ELF-1 (cell line): ENCODE measurements around the gene GGCX.

Experiments used
- DNase-seq: peaks from one replicate; pipeline ENCODE4 v3.0.0-alpha.2; 2016; ENCODE audit warnings: low read depth, low spot score

Gene GGCX

GRCh38 chr2:85516653-85517389 lies 44.5 kb downstream of the GGCX start:
- no peak for DNase-seq

DNA sequence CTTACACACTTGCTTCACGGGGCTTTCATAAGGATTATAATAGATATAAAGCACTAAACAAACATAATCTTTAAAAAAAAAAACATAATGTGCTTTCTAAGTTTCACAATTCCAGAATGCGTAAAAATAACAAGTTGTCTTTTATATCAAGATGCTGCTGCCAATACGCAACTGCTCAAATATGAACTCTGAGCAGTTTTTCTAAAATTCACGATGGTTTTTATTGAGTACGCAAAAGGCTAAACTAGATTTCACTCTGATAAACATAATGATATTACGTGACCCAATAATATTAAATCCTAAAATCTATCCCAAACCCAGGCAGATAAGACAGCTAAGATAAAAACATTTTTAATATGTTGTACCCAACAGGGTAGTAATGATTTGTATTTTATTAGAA lies 47.0 kb downstream of the GGCX start:
- DNase-seq, result no peak

- no peak for DNase-seq
Observed at GRCh38 chr2:85511008-85511811, 50.1 kb downstream of the GGCX start.

DNA sequence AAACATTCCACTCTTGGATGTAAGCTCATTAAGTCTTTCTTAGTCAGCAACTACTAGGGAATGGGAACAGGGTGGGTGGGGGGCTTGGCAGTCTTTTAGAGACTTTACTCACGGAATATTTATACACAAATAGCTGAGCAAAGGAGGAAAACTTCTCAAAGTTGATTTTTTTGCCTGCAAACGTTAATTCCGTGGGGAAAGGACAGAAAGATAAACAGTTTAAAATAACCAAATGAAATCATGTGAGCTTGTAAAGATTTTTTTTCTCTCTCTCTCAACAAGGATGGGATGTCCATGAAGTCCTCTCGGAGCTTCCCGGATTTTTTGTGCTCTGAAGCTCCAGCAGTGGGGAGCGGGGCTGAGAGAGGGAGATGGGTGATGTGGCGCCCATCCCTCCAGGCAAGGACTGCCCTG lies 54.5 kb downstream of the GGCX start:
- no peak for DNase-seq

GRCh38 chr2:85505551-85506238 lies 55.6 kb downstream of the GGCX start:
- no peak for DNase-seq

- DNase-seq, result no peak
Observed at GRCh38 chr2:85504778-85505261, 56.5 kb downstream of the GGCX start.

DNA sequence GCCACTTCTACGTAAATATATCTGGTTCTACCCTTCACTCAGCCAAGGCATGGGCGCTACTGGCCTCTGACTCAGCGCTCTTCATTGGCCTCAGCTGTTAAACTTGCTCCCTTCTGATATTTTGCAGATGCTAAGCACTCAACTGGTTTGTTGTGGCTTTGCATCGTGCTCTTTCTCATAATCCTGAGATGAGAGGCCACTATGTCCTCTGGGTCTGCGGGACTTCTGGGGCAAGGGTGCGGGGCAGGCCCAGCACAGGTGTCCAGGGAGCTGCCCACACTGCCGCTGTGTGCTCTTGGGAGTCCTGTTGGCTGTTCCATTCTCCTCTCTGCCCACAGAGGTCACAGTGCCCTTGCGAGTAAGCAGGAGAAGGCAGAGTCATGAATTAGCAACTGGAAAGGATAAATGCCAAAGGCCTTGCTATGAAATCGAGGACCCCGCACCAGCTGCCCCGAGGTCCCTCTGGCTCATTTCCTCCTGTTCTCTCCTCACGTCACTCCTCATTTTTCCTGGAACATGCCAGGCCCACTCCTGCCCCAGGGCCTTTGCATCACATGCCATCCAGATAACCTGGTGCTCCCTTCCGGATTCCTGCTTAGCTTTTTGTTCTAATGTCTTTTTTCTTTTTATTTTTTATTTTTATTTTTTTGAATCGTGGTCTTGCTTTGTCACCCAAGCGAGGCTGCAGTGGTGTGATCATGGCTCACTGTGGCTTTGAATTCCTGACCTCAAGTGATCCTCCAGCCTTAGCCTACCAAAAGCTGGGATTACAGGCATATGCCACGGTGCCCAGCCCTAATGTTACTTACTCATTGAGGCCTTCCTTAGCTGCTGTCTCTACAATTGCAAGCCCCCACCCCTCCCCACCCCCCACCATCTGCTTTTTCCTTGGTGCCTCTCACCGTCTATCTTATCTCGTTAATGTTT lies 57.2 kb downstream of the GGCX start:
- no peak for DNase-seq

- no peak for DNase-seq
Observed at GRCh38 chr2:85503168-85503850, 58.0 kb downstream of the GGCX start.

- DNase-seq, result no peak
Observed at GRCh38 chr2:85502720-85503119, 58.6 kb downstream of the GGCX start.

DNA sequence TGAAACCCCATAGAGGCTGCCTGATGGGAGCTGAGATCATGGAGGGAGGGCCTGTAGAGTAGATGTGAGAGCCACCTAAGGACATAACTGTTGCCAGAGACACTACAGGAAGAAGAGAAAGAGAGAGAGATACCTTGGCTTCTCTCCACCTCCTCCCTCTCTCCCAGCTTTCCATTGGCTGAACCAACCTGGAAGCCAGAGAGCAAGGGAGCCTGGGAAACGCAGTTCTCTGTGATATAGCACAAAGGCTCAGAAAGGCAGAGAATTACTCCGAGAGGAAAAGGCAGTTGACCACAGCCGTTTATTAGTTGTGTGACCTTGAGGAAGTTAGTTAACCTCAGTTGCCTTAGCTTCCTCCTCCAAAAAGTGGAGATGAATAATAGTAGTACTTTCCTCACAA lies 60.0 kb downstream of the GGCX start:
- DNase-seq, result no peak

DNA sequence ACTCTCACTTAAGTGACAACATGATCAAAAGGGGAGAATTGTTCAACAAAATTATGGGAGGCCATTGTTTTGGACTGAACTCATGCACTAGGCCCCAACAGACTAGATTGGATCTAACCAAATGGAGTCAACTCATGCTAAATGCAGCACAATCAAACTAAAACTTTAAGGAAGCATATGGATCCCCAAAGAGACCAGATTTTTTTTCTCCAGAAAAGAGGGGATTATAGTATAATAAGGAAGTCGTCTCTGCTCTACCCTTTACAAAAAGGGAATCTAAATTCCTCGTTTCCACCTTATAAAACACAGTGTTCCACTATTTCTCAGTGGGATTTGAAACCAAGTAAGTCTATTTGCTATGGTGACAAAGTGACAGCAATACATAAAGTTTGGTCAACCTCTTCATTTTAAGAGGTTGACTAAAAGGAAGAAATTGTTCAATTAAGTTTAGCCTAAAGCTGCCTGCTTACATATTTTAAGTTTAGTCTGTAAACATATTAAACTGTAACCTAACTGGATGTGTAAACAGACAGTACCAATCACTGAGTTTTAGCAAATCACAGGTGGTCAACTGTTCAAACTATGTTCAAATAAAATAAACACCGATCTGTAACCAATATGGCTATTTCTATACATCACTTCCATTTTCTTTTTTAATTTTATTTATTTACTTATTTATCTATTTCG lies 63.2 kb downstream of the GGCX start:
- no peak for DNase-seq

DNA sequence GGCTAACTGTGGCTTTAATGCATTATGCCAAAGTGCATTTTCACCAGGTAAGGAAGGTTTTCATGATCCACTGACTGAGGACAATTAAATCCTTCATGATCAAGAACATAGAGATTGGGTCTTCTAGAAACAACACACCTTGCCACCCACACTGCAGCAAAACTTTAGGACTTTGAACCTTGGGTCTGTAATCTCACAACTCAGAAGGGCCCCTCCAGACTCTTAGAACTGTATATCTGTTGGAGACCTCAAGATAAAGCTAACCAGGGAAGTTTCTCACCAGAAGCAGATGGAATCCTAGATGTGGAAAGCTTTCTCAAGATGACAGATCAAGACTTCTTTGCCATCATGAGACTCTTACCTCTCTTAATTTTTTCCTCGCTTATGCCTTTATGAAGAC lies 64.9 kb downstream of the GGCX start:
- DNase-seq, result no peak
